ENCODE results near the gene CNN1.

The CNN1 gene
- 0 reads per million in 4 donors for total RNA-seq

GRCh38 chr19:11538232-11539036, at the start of gene CNN1:
Gene CNN1 (plus strand): TSS chr19:11538851. CDS start chr19:11538928, 77 bp downstream.
- no peak for DNase-seq

- DNase-seq = no peak
These were observed 49.3 kb upstream of the CNN1 start for GRCh38 chr19:11489378-11489777.

GRCh38 chr19:11494634-11495285, 43.9 kb upstream of the CNN1 start:
- no peak for DNase-seq

GRCh38 chr19:11495481-11495880, 43.2 kb upstream of the CNN1 start:
- no peak for DNase-seq

- DNase-seq = no peak
These were observed 42.8 kb upstream of the CNN1 start for GRCh38 chr19:11495885-11496284.

- peak in 4 of 5 donors; percentile 45 to 59 (median 50) for DNase-seq
These were observed 42.1 kb upstream of the CNN1 start for GRCh38 chr19:11496391-11497163.

GRCh38 chr19:11499220-11499726, 39.4 kb upstream of the CNN1 start:
- no peak for DNase-seq

- no peak for DNase-seq
These were observed 38.7 kb upstream of the CNN1 start for GRCh38 chr19:11499890-11500420.

GRCh38 chr19:11504502-11505031, 34.1 kb upstream of the CNN1 start:
- no peak for DNase-seq

- peak; percentile 93 to 96 (median 94) for DNase-seq
These were observed 33.6 kb upstream of the CNN1 start for GRCh38 chr19:11505032-11505503.

- DNase-seq = peak; percentile 88 to 95 (median 91)
These were observed 33.0 kb upstream of the CNN1 start, which contains the start of gene ZNF653 for GRCh38 chr19:11505504-11506100. Gene ZNF653 (minus strand): TSS chr19:11505839. CDS start chr19:11505786, 53 bp downstream.

- DNase-seq = no peak
These were observed 32.5 kb upstream of the CNN1 start for GRCh38 chr19:11506101-11506555.

- DNase-seq = no peak
These were observed 31.7 kb upstream of the CNN1 start for GRCh38 chr19:11506967-11507366.

- DNase-seq = no peak
These were observed 31.1 kb upstream of the CNN1 start for GRCh38 chr19:11507370-11508078.

- DNase-seq = no peak
These were observed 28.2 kb upstream of the CNN1 start for GRCh38 chr19:11510444-11510843.

- no peak for DNase-seq
These were observed 24.7 kb upstream of the CNN1 start for GRCh38 chr19:11513946-11514345.

GRCh38 chr19:11519138-11519537, 19.5 kb upstream of the CNN1 start:
- no peak for DNase-seq

- DNase-seq = peak; percentile 77 to 96 (median 87)
These were observed 9.9 kb upstream of the CNN1 start, which contains the start of gene ECSIT for GRCh38 chr19:11528551-11529341. Gene ECSIT (minus strand): TSS chr19:11529134. CDS start chr19:11519170, 9,964 bp downstream.

- peak in 1 of 5 donors; percentile 53 for DNase-seq
These were observed 8.2 kb upstream of the CNN1 start for GRCh38 chr19:11530432-11530831.

- no peak for DNase-seq
These were observed 4.1 kb upstream of the CNN1 start for GRCh38 chr19:11534538-11534937.

Data from T-helper 1 cell (primary cell).